Activated CD4-positive, alpha-beta T cell treated with anti-CD3 and anti-CD28 coated beads, Interleukin-2, Interleukin-6, amounts not matched to agents 100 ng/mL and 50 ng/mL, durations not matched to agents 16 hours and 8 hours (primary cell): ENCODE measurements around the gene TBC1D2.
A peak's percentile ranks its signal among the peaks of the same experiment; 100 is the strongest.

Experiments
- DNase-seq: peaks from one replicate; pipeline ENCODE4 v3.0.0-alpha.2; 2020

Gene TBC1D2

GRCh38 chr9:98159301-98159700 is 96.1 kb downstream of the TBC1D2 start:
- no peak for DNase-seq

DNA sequence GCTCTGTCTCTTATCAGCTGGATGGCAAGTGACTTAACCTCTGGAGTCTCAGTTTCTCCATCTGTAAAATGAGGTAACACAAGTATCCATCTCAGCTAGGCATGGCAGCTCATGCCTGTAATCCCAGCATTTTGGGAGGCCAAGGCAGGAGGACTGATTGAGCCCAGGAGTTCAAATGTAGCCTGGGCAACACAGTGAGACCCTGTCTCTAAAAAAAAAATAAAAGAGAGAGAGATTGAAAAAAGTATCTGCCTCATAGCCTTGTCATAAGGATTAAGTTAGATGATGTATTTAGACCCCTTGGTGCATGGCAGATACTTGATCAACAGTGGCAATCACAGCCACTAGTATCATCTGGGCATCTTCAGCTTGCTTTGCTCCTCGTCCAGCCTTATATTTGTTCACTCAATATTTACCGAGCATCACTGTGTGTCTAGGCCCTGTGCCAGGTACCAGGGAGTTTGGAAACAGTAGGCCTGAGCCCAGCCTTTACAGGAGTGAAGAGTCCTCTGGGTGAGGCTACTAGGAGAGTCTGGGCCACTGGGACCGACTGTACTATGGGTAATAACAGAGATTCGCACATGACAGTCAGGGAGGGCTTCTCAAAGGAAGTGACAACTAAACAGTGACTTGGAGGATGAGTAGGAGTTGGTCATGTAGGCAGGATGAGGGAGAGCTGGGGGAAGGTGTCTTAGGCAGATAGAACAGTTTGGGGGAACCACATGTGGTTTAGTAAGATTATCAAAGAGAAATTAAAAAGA is 97.2 kb downstream of the TBC1D2 start:
- peak; percentile 12 for DNase-seq

- DNase-seq = no peak
Measured at GRCh38 chr9:98157372-98157771, 98.1 kb downstream of the TBC1D2 start.

DNA sequence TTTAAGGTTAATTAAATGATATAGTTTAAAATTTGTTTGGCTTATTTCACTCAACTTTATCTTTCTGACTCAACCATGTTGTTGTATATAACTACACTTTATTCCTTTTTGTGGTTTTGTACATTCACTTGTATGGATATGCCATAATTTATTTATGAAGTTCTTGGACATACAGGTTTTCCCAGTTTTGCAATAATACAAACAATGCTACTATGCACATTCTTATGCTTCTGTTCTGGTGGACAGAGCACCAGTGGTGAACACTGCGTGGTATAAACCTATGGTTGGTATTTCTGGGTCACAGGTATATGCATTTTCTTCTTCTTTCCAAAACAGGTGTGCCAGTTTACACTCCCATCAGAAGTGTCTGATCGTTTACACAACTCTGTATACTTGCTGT is 100.8 kb downstream of the TBC1D2 start:
- no peak for DNase-seq

GRCh38 chr9:98152526-98152925 is 102.9 kb downstream of the TBC1D2 start:
- DNase-seq = no peak

DNA sequence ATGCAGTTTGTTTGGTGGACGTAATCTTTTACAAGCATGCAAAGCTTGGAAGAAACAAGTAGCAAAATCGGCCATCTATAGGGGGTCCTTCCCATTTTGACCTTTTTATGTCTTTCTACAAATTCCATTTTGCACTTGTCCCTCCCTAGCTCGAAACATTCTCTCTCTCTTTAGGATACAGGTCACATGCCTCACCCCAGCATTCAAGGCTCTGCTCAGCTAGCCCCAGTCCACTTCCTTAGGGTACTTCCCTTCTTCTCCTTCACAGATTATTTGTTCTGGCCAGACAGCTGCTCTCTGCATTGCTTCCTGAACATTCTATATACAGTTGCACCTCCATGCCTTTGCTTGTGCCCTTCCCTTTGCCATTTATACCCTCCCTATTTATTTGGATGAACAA is 104.7 kb downstream of the TBC1D2 start:
- no peak for DNase-seq

DNA sequence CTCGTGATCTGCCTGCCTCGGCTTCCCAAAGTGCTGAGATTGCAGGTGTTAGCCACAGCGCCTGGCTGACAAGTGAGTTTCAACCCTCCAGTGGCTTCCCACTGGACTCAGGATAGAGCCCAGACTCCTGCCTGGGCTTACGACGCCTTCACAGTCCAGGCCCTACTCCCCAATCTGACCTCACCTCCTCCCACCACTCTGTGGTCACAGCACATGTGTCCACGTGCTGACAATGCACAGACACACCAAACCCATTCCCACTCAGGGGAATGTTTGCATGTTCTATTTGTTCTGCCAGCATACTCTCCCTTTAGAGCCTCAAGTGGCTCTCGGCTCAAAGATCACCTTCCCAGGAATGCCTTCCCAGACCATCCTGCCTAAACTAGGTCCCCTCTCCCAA is 105.3 kb downstream of the TBC1D2 start:
- DNase-seq = no peak

DNA sequence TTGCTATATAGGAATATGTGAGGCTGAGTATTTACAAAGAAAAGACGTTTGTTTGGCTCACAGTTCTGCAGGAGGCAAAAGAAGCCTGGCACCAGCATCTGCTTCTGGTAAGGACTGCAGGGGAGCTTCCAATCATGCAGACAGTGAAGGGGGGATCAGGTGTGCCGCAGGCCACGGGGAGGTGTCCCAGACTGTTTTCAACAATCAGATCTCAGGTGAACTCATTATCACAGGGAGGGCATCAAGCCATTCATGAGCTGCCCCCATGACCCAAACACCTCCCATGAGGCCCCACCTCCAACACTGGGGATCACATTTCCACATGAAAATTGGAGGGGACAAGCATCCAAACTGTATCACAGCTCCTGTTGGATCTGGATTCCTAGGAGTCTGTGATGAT is 106.0 kb downstream of the TBC1D2 start:
- DNase-seq = no peak
